C4-2B (cell line): ENCODE measurements around the gene CDH12.

Experiments
- CTCF ChIP-seq: fragments of 450-650 bp; conservative IDR thresholded peaks from 2 replicates; pipeline ENCODE4 v1.5.1; 2017; ENCODE audit warnings: mild to moderate bottlenecking
- ZFX ChIP-seq: fragments of 450-650 bp; IDR thresholded peaks from 2 replicates; pipeline ENCODE4 v1.6.1; 2017

- TF ChIP-seq CTCF (no peak), ZFX (no peak)
Measured at GRCh38 chr5:22554475-22554874, 298.7 kb downstream of the CDH12 start.
